HG02852 (cell line): Measurements from ENCODE around the gene EDA.

Experiments
- ATAC-seq: cut with Tn5 transposase; IDR thresholded peaks from one replicate; pipeline ENCODE4 v1.9.1; 2021; ENCODE audit warnings: mild to moderate bottlenecking, moderate library complexity; ENCODE audit not compliant: unreplicated experiment

The EDA gene

GRCh38 chrX:69615779-69616456, at the start of gene EDA:
EDA (plus strand) TSS chrX:69616113.
- peak; percentile 77 for ATAC-seq

GRCh38 chrX:69568828-69569227, 47.1 kb upstream of the EDA start:
- no peak for ATAC-seq

- ATAC-seq: no peak
Measured at GRCh38 chrX:69597399-69597798, 18.5 kb upstream of the EDA start.

GRCh38 chrX:69600182-69600581, 15.7 kb upstream of the EDA start:
- no peak for ATAC-seq

GRCh38 chrX:69603566-69604194, 12.2 kb upstream of the EDA start:
- no peak for ATAC-seq

GRCh38 chrX:69605521-69605920, 10.4 kb upstream of the EDA start:
- ATAC-seq: no peak

GRCh38 chrX:69607616-69608015, 8.3 kb upstream of the EDA start:
- no peak for ATAC-seq

- ATAC-seq: no peak
Measured at GRCh38 chrX:69613946-69614345, 2.0 kb upstream of the EDA start.

GRCh38 chrX:69614886-69615285, 1.0 kb upstream of the EDA start:
- ATAC-seq: no peak

GRCh38 chrX:69615342-69615741, 571 bp upstream of the EDA start:
- ATAC-seq: no peak

- ATAC-seq: no peak
Measured at GRCh38 chrX:69616457-69617203, 717 bp downstream of the EDA start.

- ATAC-seq: no peak
Measured at GRCh38 chrX:69618803-69619202, 2.9 kb downstream of the EDA start.

GRCh38 chrX:69626129-69626528, 10.2 kb downstream of the EDA start:
- ATAC-seq: no peak

GRCh38 chrX:69627744-69628143, 11.8 kb downstream of the EDA start:
- ATAC-seq: no peak

GRCh38 chrX:69630147-69630546, 14.2 kb downstream of the EDA start:
- ATAC-seq: no peak

- ATAC-seq: no peak
Measured at GRCh38 chrX:69664693-69665092, 48.8 kb downstream of the EDA start.

- no peak for ATAC-seq
Measured at GRCh38 chrX:69670001-69670555, 54.2 kb downstream of the EDA start.

- ATAC-seq: no peak
Measured at GRCh38 chrX:69674891-69675290, 59.0 kb downstream of the EDA start.

- ATAC-seq: no peak
Measured at GRCh38 chrX:69705818-69706217, 89.9 kb downstream of the EDA start.

- ATAC-seq: no peak
Measured at GRCh38 chrX:69718102-69718501, 102.2 kb downstream of the EDA start.

GRCh38 chrX:69724307-69724706, 108.4 kb downstream of the EDA start:
- ATAC-seq: no peak

- no peak for ATAC-seq
Measured at GRCh38 chrX:69740317-69740716, 124.4 kb downstream of the EDA start.
